NCI-H146 treated with DMSO at 0.1 percent for 48 hours (cell line): Measurements from ENCODE around the gene AMER3.
A peak's percentile ranks its signal among the peaks of the same experiment; 100 is the strongest.

Source experiments
- DNase-seq: peaks from one replicate; lab custom pipeline; 2025; ENCODE audit not compliant: unreplicated experiment; lab: John Stamatoyannopoulos, UW

The AMER3 gene

DNA sequence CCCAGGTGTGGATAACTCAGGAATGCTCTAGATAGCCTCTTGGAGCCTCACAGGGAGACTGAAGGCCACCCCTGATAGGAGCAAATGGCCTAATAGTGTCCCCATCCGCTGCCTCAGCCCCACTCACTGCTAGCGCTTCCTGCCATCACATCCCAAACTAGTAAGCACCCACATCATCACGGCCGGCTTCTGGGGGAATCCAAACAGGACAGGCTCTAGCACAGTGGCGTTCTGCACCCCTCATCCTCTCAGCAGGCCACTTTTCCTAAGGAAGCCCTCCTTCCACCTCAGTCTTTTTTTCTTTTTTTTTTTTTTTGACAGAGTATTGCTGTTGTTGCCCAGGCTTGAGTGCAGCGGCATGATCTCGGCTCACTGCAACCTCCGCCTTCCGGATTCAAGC, 6.3 kb upstream of the AMER3 start:
- DNase-seq, result no peak

DNA sequence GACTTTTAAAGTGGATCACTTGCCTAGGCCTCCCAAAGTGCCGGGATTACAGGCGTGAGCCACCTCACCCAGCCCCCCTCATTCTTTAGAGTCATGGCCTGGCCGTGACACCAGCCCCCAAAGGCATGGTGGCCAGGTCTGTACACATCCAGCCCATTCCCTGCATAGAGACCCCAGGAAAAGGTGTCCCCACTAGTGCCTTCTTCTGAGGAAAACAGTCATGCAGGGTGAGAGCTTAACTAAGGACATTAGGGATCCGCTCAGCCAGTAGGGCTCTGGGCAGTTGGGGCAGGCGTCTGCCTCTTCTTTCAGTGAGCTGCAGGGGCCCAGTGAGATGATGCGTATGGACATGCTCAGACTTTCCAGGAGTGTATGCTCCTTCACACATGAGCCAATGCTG, 5.7 kb upstream of the AMER3 start:
- no peak for DNase-seq

GRCh38 chr2:130754811-130755210, 529 bp upstream of the AMER3 start:
- DNase-seq, result no peak

DNA sequence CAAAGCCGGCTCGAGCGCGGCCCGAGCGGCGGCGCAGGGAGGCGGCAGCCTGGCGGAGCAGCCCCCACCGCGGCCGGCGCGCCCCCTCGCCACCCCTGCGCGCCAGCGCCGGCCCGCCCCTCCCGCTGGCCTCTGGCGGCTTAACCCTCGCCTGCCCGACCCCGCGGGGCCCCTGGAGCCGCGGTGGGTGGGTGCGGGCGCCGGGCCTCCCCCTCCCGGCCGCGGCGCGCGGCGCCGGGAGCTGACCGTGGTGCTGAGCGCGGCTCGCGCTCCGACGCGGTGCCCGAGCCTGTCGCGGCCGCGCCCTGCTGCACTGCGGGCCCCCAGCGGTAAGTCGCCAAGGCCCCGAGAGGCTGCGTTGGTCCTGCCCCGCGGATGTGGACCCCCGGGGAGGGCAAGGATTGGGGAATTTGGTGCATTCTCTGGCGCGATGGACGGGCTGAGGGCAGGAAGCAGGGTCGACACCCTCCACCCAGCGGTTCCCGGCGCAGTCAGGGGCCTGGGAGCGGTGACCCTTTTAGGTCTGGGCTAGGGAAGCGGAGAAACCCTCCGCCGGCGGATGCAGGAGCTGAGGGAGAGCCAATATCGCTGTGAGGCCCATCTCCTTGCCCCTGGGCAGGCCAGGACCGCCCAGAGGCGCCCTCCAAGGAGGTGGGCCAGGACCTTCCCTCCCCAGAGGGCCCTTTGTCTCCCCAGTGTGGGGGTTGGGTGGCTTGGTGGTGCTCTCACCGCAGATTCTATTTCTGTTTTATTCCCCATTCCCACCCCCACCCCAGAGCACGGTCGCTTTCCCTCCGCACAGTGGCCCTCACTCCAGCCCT, 923 bp downstream of the AMER3 start:
- peak; percentile 19 for DNase-seq

DNA sequence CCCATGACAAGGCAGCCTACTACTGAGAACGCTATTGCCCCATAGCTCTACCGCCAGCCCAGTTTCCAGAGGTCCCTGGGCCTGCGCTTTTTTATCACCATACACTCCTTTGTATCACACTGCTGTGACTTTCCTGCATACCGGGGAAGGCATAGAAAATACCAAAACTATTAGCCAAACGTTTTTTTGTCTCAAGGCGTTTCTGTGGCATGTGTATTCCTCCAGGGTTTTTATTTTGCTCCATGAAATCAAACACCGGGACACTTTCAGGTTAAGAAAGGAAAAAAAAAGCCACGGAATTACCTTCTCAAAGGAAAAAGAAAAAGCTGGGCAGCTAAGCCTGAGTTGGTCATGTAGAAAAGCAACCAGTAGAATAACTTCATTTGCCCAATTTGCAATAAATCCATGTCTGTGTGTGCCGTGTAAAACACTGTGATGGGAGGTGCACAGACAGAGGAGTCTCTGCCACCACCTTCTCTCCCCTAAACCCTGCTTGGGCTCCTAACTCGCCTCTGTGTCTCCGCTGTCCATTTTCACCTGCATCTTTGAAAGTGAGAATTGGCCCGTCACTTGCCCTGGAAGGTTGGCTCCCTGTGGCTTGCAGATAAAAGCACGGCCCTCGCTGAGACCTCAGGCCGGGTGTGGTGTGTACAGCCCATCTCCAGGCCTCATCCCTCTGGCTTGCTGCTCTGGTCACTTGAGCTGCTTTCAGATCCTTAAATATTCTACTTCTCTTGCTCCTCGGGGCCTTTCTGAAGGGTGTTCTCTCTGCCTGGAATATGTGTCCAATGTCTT, 1.7 kb downstream of the AMER3 start:
- no peak for DNase-seq

GRCh38 chr2:130759906-130760753, 4.8 kb downstream of the AMER3 start:
- no peak for DNase-seq

GRCh38 chr2:130760754-130761751, 5.7 kb downstream of the AMER3 start:
- no peak for DNase-seq

- DNase-seq, result no peak
These were observed 6.9 kb downstream of the AMER3 start for GRCh38 chr2:130762031-130762909.

DNA sequence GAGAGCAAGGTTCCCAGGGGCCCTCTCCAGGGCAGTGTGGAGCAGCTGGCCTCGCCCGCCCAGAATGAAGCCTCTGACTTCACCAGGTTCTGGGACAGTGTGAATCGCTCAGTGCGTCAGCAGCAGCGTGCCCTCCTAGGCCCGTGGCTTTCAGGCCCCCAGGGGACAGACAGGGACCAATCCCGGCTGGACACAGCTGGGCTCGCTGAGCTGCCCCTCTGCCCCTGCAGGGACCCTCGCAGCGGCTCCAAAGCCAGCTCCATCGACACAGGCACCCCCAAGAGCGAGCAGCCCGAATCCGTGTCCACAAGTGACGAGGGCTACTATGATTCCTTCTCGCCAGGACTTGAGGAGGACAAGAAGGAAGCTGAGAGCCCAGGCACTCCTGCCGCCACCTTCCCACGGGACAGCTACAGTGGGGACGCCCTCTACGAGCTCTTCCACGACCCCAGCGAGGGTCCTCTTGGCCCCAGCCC, 7.6 kb downstream of the AMER3 start:
- DNase-seq, result no peak

GRCh38 chr2:130763405-130763804, 8.1 kb downstream of the AMER3 start:
- no peak for DNase-seq

- no peak for DNase-seq
These were observed 8.9 kb downstream of the AMER3 start for GRCh38 chr2:130764035-130764820.

GRCh38 chr2:130764821-130765115, 9.4 kb downstream of the AMER3 start:
- no peak for DNase-seq

DNA sequence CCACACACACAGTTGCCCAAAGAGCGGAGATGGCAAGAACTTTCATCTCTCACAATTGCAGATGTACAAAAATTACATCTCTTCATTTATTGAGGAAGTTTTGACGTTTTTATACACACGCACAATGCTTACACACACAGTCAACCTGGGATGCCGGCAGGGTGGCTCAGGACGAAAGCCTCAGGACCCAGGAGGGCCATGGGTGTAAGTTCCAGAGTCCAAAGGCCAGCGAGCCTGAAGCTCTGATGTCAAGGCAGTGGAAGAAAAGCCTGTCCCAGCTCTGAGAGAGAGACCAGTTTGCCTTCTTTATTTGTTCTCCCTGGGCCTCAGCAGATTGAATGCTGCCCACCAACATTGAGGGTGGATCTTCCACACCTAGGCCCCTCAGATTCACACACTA, 10.1 kb downstream of the AMER3 start:
- no peak for DNase-seq

DNA sequence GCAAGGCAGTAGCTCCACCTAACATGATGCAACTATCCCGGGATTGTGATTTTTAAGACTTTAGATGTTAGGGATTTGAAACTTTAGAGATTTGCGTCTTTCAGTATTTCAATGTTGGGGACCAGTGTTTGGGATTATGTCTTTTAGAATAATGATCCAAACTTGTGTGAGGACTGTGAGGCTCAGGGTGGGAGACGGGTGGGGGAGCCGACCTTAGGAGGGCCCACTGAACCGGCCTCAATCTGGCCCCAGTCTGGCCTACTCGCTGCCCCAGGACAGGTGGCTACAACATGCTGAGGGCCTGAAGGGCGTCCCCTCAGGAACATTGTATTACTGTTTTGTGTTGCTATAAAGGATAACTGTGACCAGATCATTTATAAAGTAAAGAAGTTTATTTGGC, 10.7 kb downstream of the AMER3 start:
- no peak for DNase-seq

GRCh38 chr2:130766711-130767407, 11.5 kb downstream of the AMER3 start:
- no peak for DNase-seq

- no peak for DNase-seq
These were observed 12.1 kb downstream of the AMER3 start for GRCh38 chr2:130767408-130767775.

DNA sequence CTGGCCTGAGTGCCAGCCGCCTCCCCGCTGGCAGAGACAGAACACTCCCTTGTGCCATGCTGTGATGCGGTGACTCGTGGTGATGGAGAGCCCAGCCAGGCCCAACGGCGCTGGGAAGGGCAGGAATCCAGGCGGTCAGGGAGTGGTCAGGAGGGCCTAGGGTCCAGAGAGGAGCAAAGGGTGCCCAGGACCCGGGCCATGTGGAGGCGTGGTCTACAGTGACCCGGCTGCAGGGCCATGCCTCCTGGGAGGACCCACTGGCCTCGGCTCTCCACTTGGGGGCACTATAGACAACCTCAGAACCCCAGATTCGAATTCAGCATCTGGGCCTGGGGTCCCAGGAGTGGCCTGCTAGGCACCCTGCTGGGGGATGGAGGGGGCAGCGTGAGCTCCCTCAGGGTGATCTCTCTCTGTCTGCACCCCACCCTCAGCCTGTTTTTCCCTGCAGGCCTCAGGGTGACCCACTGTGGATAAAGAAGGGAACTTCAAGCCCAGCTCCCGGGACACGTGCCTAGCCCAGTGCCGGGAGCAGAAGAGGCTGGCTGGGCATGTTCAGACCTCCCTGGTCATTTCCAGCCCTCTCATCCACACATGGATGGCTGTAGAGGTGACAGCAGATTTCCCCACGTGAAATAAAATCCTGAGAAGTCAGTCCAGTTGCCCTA, 13.0 kb downstream of the AMER3 start:
- no peak for DNase-seq
